B cell (primary cell): ENCODE results near the gene PPFIA2. TPM values are rescaled to one million over a fixed set of nuclear protein-coding genes. Genes with fewer than 3 reads are reported as not detected.
"Not testable (repeated sequence)": the region's sequence is repeated elsewhere in the genome, so short reads cannot be mapped to it uniquely, and the experiment has no call there.

Source experiments
- ATAC-seq: fragments of 200-7000 bp; cut with Tn5 transposase; one replicate; pipeline ENCODE4 v1.10.0; 2021; ENCODE audit warnings: low read depth, mild to moderate bottlenecking, moderate number of reproducible peaks, moderate library complexity
- CTCF ChIA-PET: fragments of 350-600 bp; sonication (Branson Sonifier 250); formaldehyde crosslinking; loops from one replicate; lab custom pipeline; 2021; ENCODE audit warnings: antibody characterized with exemption, inconsistent platforms; lab: Charles Lee
- POLR2A ChIA-PET: fragments of 350-600 bp; sonication (Branson Sonifier 250); formaldehyde crosslinking; loops from one replicate; lab custom pipeline; 2021; ENCODE audit warnings: antibody characterized with exemption; lab: Charles Lee
- DNase-seq: peaks from one replicate; pipeline ENCODE4 v3.0.0; 2013
- H2AFZ ChIP-seq: 2 replicates; pipeline ENCODE4 v1.6.1; 2012; ENCODE audit warnings: mild to moderate bottlenecking, low read depth, low read length; ENCODE audit not compliant: insufficient read depth, poor library complexity, severe bottlenecking
- H3K27ac ChIP-seq, 2 donors: 1 replicate in 1 of 2; 2 replicates in 1 of 2; pipeline ENCODE4 v1.5.1; 2012 to 2013; ENCODE audit warnings: low read length in 2 of 2, mild to moderate bottlenecking in 2 of 2, moderate library complexity in 1 of 2
- H3K27me3 ChIP-seq, 4 experiments: fragments of 200-600 bp in 1 of 4; sonication (generic) in 1 of 4; replicated peaks in 1 of 4; 1 replicate in 2 of 4; 2 replicates in 2 of 4; pipeline versions ENCODE4 v1.6.1 to v1.7.0; 2013 to 2016; ENCODE audit warnings: low read length in 3 of 4, mild to moderate bottlenecking in 2 of 4, mixed read lengths in 1 of 4, moderate library complexity in 1 of 4; ENCODE audit not compliant: insufficient read depth in 4 of 4, control insufficient read depth in 3 of 4; ENCODE audit errors: control extremely low read depth in 1 of 4
- H3K36me3 ChIP-seq, 2 experiments: replicated peaks in 1 of 2; 1 replicate in 1 of 2; 2 replicates in 1 of 2; pipeline versions ENCODE4 v1.6.1 to v1.7.1; 2013; ENCODE audit warnings: low read length in 1 of 2; ENCODE audit not compliant: insufficient read depth in 2 of 2, control insufficient read depth in 1 of 2; ENCODE audit errors: control extremely low read depth in 1 of 2, extremely low read depth in 1 of 2
- H3K4me1 ChIP-seq, 2 donors: fragments of 200-600 bp in 1 of 2; sonication (generic) in 1 of 2; 1 replicate in 1 of 2; 2 replicates in 1 of 2; pipeline versions ENCODE4 v1.5.1 to v1.6.1; 2013 to 2017; ENCODE audit warnings: low read length in 2 of 2; ENCODE audit not compliant: control insufficient read depth in 2 of 2, insufficient read depth in 2 of 2
- H3K4me2 ChIP-seq: replicated peaks from 2 replicates; pipeline ENCODE3; 2012; ENCODE audit warnings: mild to moderate bottlenecking, low read depth, low read length; ENCODE audit not compliant: poor library complexity, severe bottlenecking
- H3K4me3 ChIP-seq, 5 experiments: fragments of 200-600 bp in 1 of 5; sonication (generic) in 1 of 5; 1 replicate in 3 of 5; 2 replicates in 2 of 5; pipeline versions ENCODE4 v1.5.1 to v1.7.0; 2011 to 2016; ENCODE audit warnings: low read length in 4 of 5, mild to moderate bottlenecking in 4 of 5, low read depth in 2 of 5, control low read depth in 1 of 5, moderate library complexity in 1 of 5; ENCODE audit not compliant: insufficient read depth in 1 of 5; ENCODE audit errors: control extremely low read depth in 1 of 5, extremely low read depth in 1 of 5
- H3K79me2 ChIP-seq: fragments of 200-600 bp; sonication (generic); one replicate; pipeline ENCODE4 v1.6.0; 2016; ENCODE audit warnings: low read length; ENCODE audit not compliant: control insufficient read depth, insufficient read depth
- H3K9ac ChIP-seq: fragments of 200-600 bp; sonication (generic); 2 replicates; pipeline ENCODE4 v1.6.1; 2017; ENCODE audit warnings: mild to moderate bottlenecking, low read length, moderate library complexity
- H3K9me3 ChIP-seq, 3 donors: one replicate each; pipeline versions ENCODE4 v1.6.1 to v1.7.1; 2013; ENCODE audit warnings: low read length in 2 of 3; ENCODE audit not compliant: control insufficient read depth in 2 of 3, insufficient read depth in 1 of 3; ENCODE audit errors: control extremely low read depth in 1 of 3
- H4K20me1 ChIP-seq: 2 replicates; pipeline ENCODE4 v1.6.0; 2012; ENCODE audit warnings: mild to moderate bottlenecking, low read length; ENCODE audit not compliant: insufficient read depth, control insufficient read depth, poor library complexity, severe bottlenecking
- H3K27ac Mint-ChIP-seq: one replicate; pipeline ENCODE4 v1.8.0; 2021; ENCODE audit warnings: mixed read lengths
- H3K27me3 Mint-ChIP-seq: one replicate; pipeline ENCODE4 v1.8.0; 2021; ENCODE audit warnings: mixed read lengths
- H3K4me1 Mint-ChIP-seq: one replicate; pipeline ENCODE4 v1.8.0; 2021; ENCODE audit warnings: mixed read lengths
- H3K4me3 Mint-ChIP-seq: one replicate; pipeline ENCODE4 v1.8.0; 2021; ENCODE audit warnings: mixed read lengths
- H3K9me3 Mint-ChIP-seq: one replicate; pipeline ENCODE4 v1.8.0; 2022; ENCODE audit warnings: mixed read lengths; ENCODE audit not compliant: insufficient read depth
- CTCF ChIP-seq: fragments of 200-600 bp; IDR thresholded peaks from one replicate; pipeline ENCODE4 v1.8.0; 2022; ENCODE audit warnings: antibody characterized with exemption, mild to moderate bottlenecking
- EZH2 ChIP-seq: IDR thresholded peaks from 2 replicates; pipeline ENCODE4 v1.6.1; 2012; ENCODE audit warnings: borderline replicate concordance, low read depth, mild to moderate bottlenecking, moderate library complexity, low read length; ENCODE audit not compliant: insufficient read depth, poor library complexity, severe bottlenecking
- WGBS: methylation state at CpG from one replicate; pipeline ENCODE4 v1.1.5; 2013; ENCODE audit warnings: missing lambda C conversion rate; ENCODE audit not compliant: insufficient coverage; 5-methylcytosine and 5-hydroxymethylcytosine counted together
- intact Hi-C: fragments of 100-400 bp; cut with micrococcal nuclease; formaldehyde crosslinking; loops from one replicate; pipeline ENCODE4 v1.10.0; 2022
- polyA plus RNA-seq: library from polyadenylated mRNA; depleted of rRNA; stranded (reverse); fragments of >200 nt; gene quantifications from 2 replicates; pipeline ENCODE4 v1.2.3, GENCODE V29; 2012
- total RNA-seq, 2 donors: library from RNA; stranded (reverse); fragments of 120-200 nt in 1 of 2; gene quantifications; 1 replicate in 1 of 2; 2 replicates in 1 of 2; pipeline versions ENCODE4 v1.2.3 to v1.2.4, GENCODE V29; 2013 to 2022

The PPFIA2 gene
- total and polyA plus RNA-seq, 2 donors (not counting 1 experiment from before 2014, with no cell fraction given), result not detected

GRCh38 chr12:81596558-81596957 is 162.6 kb downstream of the PPFIA2 start:
- POLR2A ChIA-PET, result no interaction called here
- intact Hi-C loops, result no loop called here
- Mint-ChIP-seq H3K27me3 (no peaks in the 10 kb centered on the region), H3K9me3 (no peaks in the 10 kb centered on the region), H3K4me3 (no peak overlapping the region), H3K4me1 (no peaks in the 10 kb centered on the region), H3K27ac (no peak overlapping the region)
- DNase-seq (no peak), ATAC-seq (no peak)
- Histone ChIP-seq H3K4me1 (no peaks in the 10 kb centered on the region), H3K4me2 (no peak overlapping the region), H4K20me1 (no peaks in the 10 kb centered on the region), H3K4me3 (no peak overlapping the region), H3K9ac (no peak overlapping the region), H2AFZ (no peak overlapping the region), H3K27me3 (no peaks in the 10 kb centered on the region), H3K36me3 (no peaks in the 10 kb centered on the region), H3K9me3 (peaks cover 0 to under 1% (median 0%) of the 10 kb centered on the region in 3 donors), H3K79me2 (no peaks in the 10 kb centered on the region), H3K27ac (no peak overlapping the region)
- no peak for TF ChIP-seq CTCF
- CTCF ChIA-PET, result no interaction called here
- WGBS, result no CpG with 5 or more reads among the region's 1 CpG

- no peak for ATAC-seq
- Histone ChIP-seq H3K27me3 (no peaks in the 10 kb centered on the region), H3K27ac (no peak overlapping the region), H3K4me2 (no peak overlapping the region), H3K79me2 (no peaks in the 10 kb centered on the region), H3K36me3 (no peaks in the 10 kb centered on the region), H3K4me3 (no peak overlapping the region), H4K20me1 (no peaks in the 10 kb centered on the region), H3K9ac (no peak overlapping the region), H3K9me3 (peaks cover 0 to 5% (median 0%) of the 10 kb centered on the region in 3 donors), H2AFZ (no peak overlapping the region), H3K4me1 (no peaks in the 10 kb centered on the region)
- H3K4me1 Mint-ChIP-seq, result no peaks in the 10 kb centered on the region
- WGBS, result 72% methylated on average over 4 of the region's 4 CpGs
- no peak for DNase-seq
- no peaks in the 10 kb centered on the region for H3K27me3 Mint-ChIP-seq
- TF ChIP-seq EZH2 (no peak), CTCF (no peak)
- peaks cover 8% of the 10 kb centered on the region for H3K9me3 Mint-ChIP-seq
- intact Hi-C loops, result no loop called here
- no peak overlapping the region for H3K27ac Mint-ChIP-seq
- H3K4me3 Mint-ChIP-seq, result no peak overlapping the region
- CTCF ChIA-PET, result no interaction called here
- POLR2A ChIA-PET, result no interaction called here
Observed at GRCh38 chr12:81591256-81591655, 167.9 kb downstream of the PPFIA2 start.

GRCh38 chr12:81590703-81591102 is 168.4 kb downstream of the PPFIA2 start:
- H3K79me2 ChIP-seq, H3K27me3 Mint-ChIP-seq, CTCF ChIA-PET, H3K4me2 ChIP-seq, H3K36me3 ChIP-seq, H3K9ac ChIP-seq, ATAC-seq, H3K4me3 Mint-ChIP-seq, H3K27ac ChIP-seq, POLR2A ChIA-PET, H2AFZ ChIP-seq, H3K4me1 Mint-ChIP-seq, H3K27ac Mint-ChIP-seq, H3K4me3 ChIP-seq, H4K20me1 ChIP-seq, intact Hi-C loops, H3K9me3 Mint-ChIP-seq, H3K9me3 ChIP-seq, H3K27me3 ChIP-seq, H3K4me1 ChIP-seq, DNase-seq: not testable (repeated sequence)
- WGBS, result 50% methylated on average over 1 of the region's 2 CpGs
